Progenitor cell of endocrine pancreas (in vitro differentiated cells): ENCODE measurements around the gene NAA35. TPM values are rescaled to one million over a fixed set of nuclear protein-coding genes. Genes with fewer than 3 reads are reported as not detected.

ENCODE experiments used
- DNase-seq: peaks from one replicate; pipeline ENCODE4 v3.0.0; 2021; ENCODE audit warnings: low spot score; ENCODE audit not compliant: unreplicated experiment
- H3K27ac Mint-ChIP-seq: 2 replicates; pipeline ENCODE4 v1.8.0; 2021; ENCODE audit warnings: mild to moderate bottlenecking, moderate library complexity, mixed read lengths
- H3K27me3 Mint-ChIP-seq: 2 replicates; pipeline ENCODE4 v1.8.0; 2021; ENCODE audit warnings: mixed read lengths
- H3K36me3 Mint-ChIP-seq: 2 replicates; pipeline ENCODE4 v1.8.0; 2022; ENCODE audit warnings: mixed read lengths; ENCODE audit not compliant: insufficient read depth
- H3K4me1 Mint-ChIP-seq: 2 replicates; pipeline ENCODE4 v1.8.0; 2021; ENCODE audit warnings: low read depth, mixed read lengths
- H3K4me3 Mint-ChIP-seq: 2 replicates; pipeline ENCODE4 v1.8.0; 2021; ENCODE audit warnings: low read depth, mild to moderate bottlenecking, moderate library complexity, mixed read lengths
- H3K9me3 Mint-ChIP-seq: 2 replicates; pipeline ENCODE4 v1.8.0; 2021; ENCODE audit warnings: low read depth, mixed read lengths
- total RNA-seq: library from RNA; stranded (reverse); gene quantifications from 2 replicates; pipeline ENCODE4 v1.2.1, GENCODE V29; 2021
- TF ChIP-seq, protein P1 (sequence below): fragments of 200-600 bp; sonication (generic); IDR thresholded peaks from one replicate; pipeline ENCODE4 v1.5.0; 2021; ENCODE audit warnings: antibody characterized with exemption, mild to moderate bottlenecking; ENCODE audit not compliant: unreplicated experiment

Gene NAA35
- total RNA-seq, 1 donor from 2014 or later: 37.3 TPM

DNA sequence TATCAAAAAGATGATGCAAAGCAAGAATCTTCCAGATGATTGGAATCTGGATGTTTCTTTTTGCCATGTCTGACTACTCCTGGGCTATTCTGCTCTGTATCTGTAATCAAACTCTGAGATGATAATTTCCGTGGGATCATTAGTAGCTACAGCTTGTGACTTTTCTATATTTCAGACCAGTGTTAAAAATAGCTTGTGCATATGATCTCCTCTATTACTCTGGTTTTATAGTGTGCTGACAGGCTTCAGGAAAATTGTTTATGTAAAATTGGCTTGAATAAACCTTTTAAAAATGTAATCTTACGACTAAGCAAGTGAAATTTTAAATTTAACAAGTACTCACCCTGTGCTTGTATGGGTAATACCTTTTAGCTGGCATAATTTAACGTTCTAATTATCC is 40.4 kb downstream of the NAA35 start:
- DNase-seq: no peak
- Mint-ChIP-seq H3K27me3 (no peaks in the 10 kb centered on the region), H3K4me1 (no peaks in the 10 kb centered on the region), H3K4me3 (no peak overlapping the region), H3K36me3 (peaks cover 38% of the 10 kb centered on the region), H3K27ac (no peak overlapping the region), H3K9me3 (no peaks in the 10 kb centered on the region)
- TF ChIP-seq, protein P1, sequence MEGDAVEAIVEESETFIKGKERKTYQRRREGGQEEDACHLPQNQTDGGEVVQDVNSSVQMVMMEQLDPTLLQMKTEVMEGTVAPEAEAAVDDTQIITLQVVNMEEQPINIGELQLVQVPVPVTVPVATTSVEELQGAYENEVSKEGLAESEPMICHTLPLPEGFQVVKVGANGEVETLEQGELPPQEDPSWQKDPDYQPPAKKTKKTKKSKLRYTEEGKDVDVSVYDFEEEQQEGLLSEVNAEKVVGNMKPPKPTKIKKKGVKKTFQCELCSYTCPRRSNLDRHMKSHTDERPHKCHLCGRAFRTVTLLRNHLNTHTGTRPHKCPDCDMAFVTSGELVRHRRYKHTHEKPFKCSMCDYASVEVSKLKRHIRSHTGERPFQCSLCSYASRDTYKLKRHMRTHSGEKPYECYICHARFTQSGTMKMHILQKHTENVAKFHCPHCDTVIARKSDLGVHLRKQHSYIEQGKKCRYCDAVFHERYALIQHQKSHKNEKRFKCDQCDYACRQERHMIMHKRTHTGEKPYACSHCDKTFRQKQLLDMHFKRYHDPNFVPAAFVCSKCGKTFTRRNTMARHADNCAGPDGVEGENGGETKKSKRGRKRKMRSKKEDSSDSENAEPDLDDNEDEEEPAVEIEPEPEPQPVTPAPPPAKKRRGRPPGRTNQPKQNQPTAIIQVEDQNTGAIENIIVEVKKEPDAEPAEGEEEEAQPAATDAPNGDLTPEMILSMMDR: no peak

DNA sequence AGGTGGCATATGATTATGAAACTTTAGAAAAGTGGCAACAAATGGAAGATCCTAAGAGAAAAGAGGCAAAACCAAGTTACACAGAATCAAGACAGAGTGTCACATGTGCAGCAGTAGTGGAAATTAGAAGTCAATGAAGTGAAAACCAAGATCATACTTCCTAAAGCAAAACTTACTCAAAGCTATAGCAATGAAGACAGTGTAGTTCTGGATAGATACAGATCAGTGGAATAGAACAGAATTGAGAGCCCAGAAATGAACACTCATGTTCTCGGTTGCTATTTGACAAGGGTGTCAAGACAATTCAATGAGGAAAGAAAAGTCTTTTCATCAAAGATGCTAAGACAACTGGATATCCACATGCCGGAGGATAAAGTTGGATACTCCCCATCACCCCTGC is 43.5 kb downstream of the NAA35 start:
- Mint-ChIP-seq H3K4me1 (no peaks in the 10 kb centered on the region), H3K27me3 (no peaks in the 10 kb centered on the region), H3K4me3 (no peak overlapping the region), H3K27ac (no peak overlapping the region), H3K36me3 (peaks cover 42% of the 10 kb centered on the region), H3K9me3 (no peaks in the 10 kb centered on the region)
- TF ChIP-seq, protein P1: no peak
- DNase-seq: no peak

DNA sequence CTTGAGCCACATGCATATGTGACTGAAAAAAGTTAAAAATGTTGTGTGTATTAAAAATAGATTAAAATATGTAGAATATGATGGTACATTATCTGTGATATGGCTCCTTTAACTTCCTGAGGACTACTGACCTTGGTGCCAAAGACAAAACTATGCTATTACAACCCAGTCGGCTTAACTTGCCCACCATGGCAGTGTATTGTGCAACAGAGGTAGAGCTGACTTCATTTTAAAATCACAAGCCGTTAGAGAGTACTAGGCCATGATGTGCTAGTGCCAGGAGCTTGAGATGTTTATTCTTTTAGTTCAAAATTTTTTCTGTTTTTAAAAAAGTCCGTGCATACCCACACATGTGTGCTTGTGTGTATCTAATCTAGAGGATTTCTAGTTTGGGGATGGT is 46.3 kb downstream of the NAA35 start:
- no peaks in the 10 kb centered on the region for H3K27me3 Mint-ChIP-seq
- no peak overlapping the region for H3K27ac Mint-ChIP-seq
- no peaks in the 10 kb centered on the region for H3K4me1 Mint-ChIP-seq
- H3K36me3 Mint-ChIP-seq: peaks cover 44% of the 10 kb centered on the region
- DNase-seq: no peak
- H3K4me3 Mint-ChIP-seq: no peak overlapping the region
- peaks cover 2% of the 10 kb centered on the region for H3K9me3 Mint-ChIP-seq
- TF ChIP-seq, protein P1: no peak

DNA sequence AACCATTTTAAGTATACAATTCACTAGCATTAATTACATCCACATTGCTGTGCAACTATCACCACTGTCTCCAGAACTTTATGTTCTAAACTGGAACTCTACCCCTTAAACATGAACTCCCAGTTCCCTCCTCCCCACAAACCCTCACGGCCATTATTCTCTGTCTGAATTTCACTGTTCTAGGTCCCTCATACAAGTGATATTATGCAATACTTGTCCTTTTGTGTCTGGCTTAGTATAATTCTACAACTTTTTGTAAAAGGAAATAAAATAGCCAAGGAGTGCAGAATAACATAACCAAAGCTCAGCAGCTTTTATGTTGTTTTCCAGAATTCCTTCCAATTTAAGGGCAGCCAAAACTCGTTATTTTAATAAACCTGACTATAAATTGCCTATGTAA is 53.2 kb downstream of the NAA35 start:
- Mint-ChIP-seq H3K4me3 (no peak overlapping the region), H3K36me3 (peaks cover 36% of the 10 kb centered on the region), H3K9me3 (peaks cover 5% of the 10 kb centered on the region), H3K27me3 (no peaks in the 10 kb centered on the region), H3K27ac (no peak overlapping the region), H3K4me1 (no peaks in the 10 kb centered on the region)
- TF ChIP-seq, protein P1: no peak
- no peak for DNase-seq

DNA sequence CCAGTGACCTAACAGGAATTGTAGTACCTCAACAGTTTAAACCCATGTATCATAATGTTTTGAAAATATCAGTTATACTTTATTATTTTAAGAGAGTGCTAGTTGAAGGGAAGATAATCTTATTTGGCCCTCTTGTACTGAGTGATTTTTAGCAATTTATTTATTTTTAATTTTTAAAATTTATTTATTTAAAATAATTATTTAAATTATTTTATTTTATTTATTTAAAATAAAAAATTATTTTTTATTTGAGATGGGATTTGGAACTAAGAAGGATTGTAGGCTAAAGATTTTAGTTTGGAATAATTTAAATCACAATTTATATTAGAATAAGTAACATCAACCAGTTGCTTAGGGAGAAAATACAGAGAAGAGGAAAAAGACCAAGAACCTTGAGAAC is 54.2 kb downstream of the NAA35 start:
- H3K27ac Mint-ChIP-seq: no peak overlapping the region
- TF ChIP-seq, protein P1: no peak
- no peak for DNase-seq
- no peak overlapping the region for H3K4me3 Mint-ChIP-seq
- H3K9me3 Mint-ChIP-seq: peaks cover 5% of the 10 kb centered on the region
- H3K4me1 Mint-ChIP-seq: no peaks in the 10 kb centered on the region
- H3K27me3 Mint-ChIP-seq: no peaks in the 10 kb centered on the region
- H3K36me3 Mint-ChIP-seq: peaks cover 34% of the 10 kb centered on the region

DNA sequence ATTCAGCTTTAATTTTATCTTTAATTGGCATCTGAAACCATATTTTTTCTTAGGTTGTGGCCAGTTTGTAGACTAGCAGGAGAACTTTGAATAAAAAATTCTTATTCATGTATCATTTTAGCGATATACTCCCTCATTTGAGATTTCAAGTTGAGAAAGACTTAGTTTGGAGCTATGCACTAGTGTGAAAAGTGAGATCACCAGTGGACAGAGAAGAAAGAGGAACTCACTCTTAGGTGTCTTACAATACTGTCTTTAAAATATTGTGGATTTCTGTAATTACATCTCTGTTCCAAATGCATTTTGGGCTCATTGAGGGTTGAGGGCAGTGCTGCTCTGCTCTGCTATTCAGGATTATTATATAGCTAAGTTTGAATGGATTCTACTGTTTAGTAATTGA is 54.7 kb downstream of the NAA35 start:
- H3K4me3 Mint-ChIP-seq: no peak overlapping the region

More for the DNA sequence above, 54.7 kb downstream of the NAA35 start:
- DNase-seq: no peak
- Mint-ChIP-seq H3K4me1 (no peaks in the 10 kb centered on the region), H3K36me3 (peaks cover 38% of the 10 kb centered on the region), H3K9me3 (peaks cover 5% of the 10 kb centered on the region), H3K27ac (no peak overlapping the region), H3K27me3 (no peaks in the 10 kb centered on the region)
- TF ChIP-seq, protein P1: no peak
